Measurements from ENCODE around the gene BMPER. TPM values are rescaled to one million over a fixed set of nuclear protein-coding genes. Genes with fewer than 3 reads are reported as not detected.

BMPER gene
- total and polyA plus RNA-seq, 10 of the 15 experiments (the other 5 are each of a cell fraction or from before 2014, with no cell fraction given), result 0.02 to 0.08 TPM; not detected in 8

GRCh38 chr7:33886149-33886623 lies 19.2 kb upstream of the BMPER start:
- FAIRE-seq (no peak), ATAC-seq (no peak), DNase-seq (ENCODE audit: low read depth, low spot score) (no peak)
- H3K9ac ChIP-seq (ENCODE audit: control insufficient read depth, insufficient read depth, low read length), result no peak overlapping the region
- H3K27ac ChIP-seq (ENCODE audit: control insufficient read depth, insufficient read depth), result no peak overlapping the region
- H3K79me2 ChIP-seq (ENCODE audit: control insufficient read depth, insufficient read depth, low read length), result no peaks in the 10 kb centered on the region
- intact Hi-C loops (cut with micrococcal nuclease; ENCODE audit: unreplicated experiment) (no loop called here), in situ Hi-C loops (cut with MboI) (no loop called here)
- H3K9me3 ChIP-seq (replicated peaks; ENCODE audit: control insufficient read depth, insufficient read depth, low read length), result no peaks in the 10 kb centered on the region
- RAD21 ChIA-PET (ENCODE audit: unreplicated experiment), result no interaction called here
- H3K4me3 ChIP-seq, result no peak overlapping the region
- WGBS (ENCODE audit: insufficient coverage, insufficient replicate concordance, low lambda C conversion rate, missing lambda C conversion rate), result 45% methylated on average over 5 of the region's 5 CpGs
- H3K4me1 ChIP-seq (ENCODE audit: control insufficient read depth, insufficient read depth, low read length), result no peaks in the 10 kb centered on the region
- H2AFZ ChIP-seq (ENCODE audit: control insufficient read depth, low read depth, low read length), result no peak overlapping the region
- SMC1A ChIA-PET (ENCODE audit: uncharacterized antibody, unreplicated experiment), result no interaction called here
- POLR2A ChIA-PET, result no interaction called here
- H3K36me3 ChIP-seq (ENCODE audit: control insufficient read depth in 2 of 2, insufficient read depth in 2 of 2, low read length in 1 of 2), result no peaks in the 10 kb centered on the region
- CTCF ChIA-PET, result no interaction called here
- 0 out of 4 replicates have a peak, but pooled peaks cover 0 to 2% of the 10 kb centered on the region in 2 experiments for H3K27me3 ChIP-seq (replicated peaks in 1 of 2; ENCODE audit: control insufficient read depth in 2 of 2, insufficient read depth in 2 of 2, low read length in 1 of 2)
- H4K20me1 ChIP-seq (ENCODE audit: control insufficient read depth, insufficient read depth), result no peaks in the 10 kb centered on the region
- H3K4me2 ChIP-seq (ENCODE audit: control insufficient read depth, insufficient read depth), result no peak overlapping the region
- TF ChIP-seq MYC (IDR thresholded peaks at IDR 0.05; ENCODE audit: insufficient read depth, insufficient read length, insufficient replicate concordance, low read length, severe bottlenecking), result no peak
- TF ChIP-seq ZBTB11 (CRISPR knock-in tag; IDR thresholded peaks at IDR 0.05), result no peak
- TF ChIP-seq ZNF24 (IDR thresholded peaks at IDR 0.05), result no peak
- no peak for TF ChIP-seq HDGF (IDR thresholded peaks at IDR 0.05)
- TF ChIP-seq BACH1 (IDR thresholded peaks at IDR 0.05; ENCODE audit: borderline replicate concordance), result no peak
- no peak for TF ChIP-seq NFIC (IDR thresholded peaks at IDR 0.05; ENCODE audit: low read depth, low read length)
- no peak for TF ChIP-seq EZH2 (IDR thresholded peaks at IDR 0.05; ENCODE audit: borderline replicate concordance, control insufficient read depth, low read depth, low read length)
- no peak for TF ChIP-seq KAT2A (conservative IDR thresholded peaks at IDR 0.05; ENCODE audit: control insufficient read depth, low read depth, low read length)
- no peak for TF ChIP-seq YBX1 (IDR thresholded peaks at IDR 0.05)
- no peak for TF ChIP-seq PRDM15 (CRISPR knock-in tag; IDR thresholded peaks at IDR 0.05)
- TF ChIP-seq IRF5 (IDR thresholded peaks at IDR 0.05; ENCODE audit: borderline replicate concordance), result no peak
- no peak for TF ChIP-seq NR2F1 (conservative IDR thresholded peaks at IDR 0.05)
- no peak for TF ChIP-seq RBBP5 (conservative IDR thresholded peaks at IDR 0.05)
- no peak for TF ChIP-seq YY1 (IDR thresholded peaks at IDR 0.05; ENCODE audit: low read depth, low read length)
- no peak for TF ChIP-seq KLF5 (IDR thresholded peaks at IDR 0.05; ENCODE audit: partially characterized antibody)
- TF ChIP-seq SMAD5 (IDR thresholded peaks at IDR 0.05; ENCODE audit: low read depth), result no peak
- no peak for TF ChIP-seq NFXL1 (IDR thresholded peaks at IDR 0.05; ENCODE audit: borderline replicate concordance)
- BruUV-seq (replicated peaks), result no TSS peak
